ENCODE data around the gene TNFAIP1.
"Not testable (repeated sequence)": the region's sequence is repeated elsewhere in the genome, so short reads cannot be mapped to it uniquely, and the experiment has no call there.

Gene TNFAIP1

GRCh38 chr17:28335201-28335958 is at the start of gene TNFAIP1, which contains the start of gene IFT20:
Gene TNFAIP1 (plus strand): TSS chr17:28335761. CDS start chr17:28339522, 3,761 bp downstream.
Gene IFT20 (minus strand): TSS chr17:28335472. CDS start chr17:28331985, 3,487 bp downstream.
- DNase-seq, result peak; percentile 99

GRCh38 chr17:28285965-28286364 is 49.6 kb upstream of the TNFAIP1 start:
- DNase-seq, result no peak

- no peak for DNase-seq
These were observed 44.9 kb upstream of the TNFAIP1 start for GRCh38 chr17:28290703-28291102.

GRCh38 chr17:28291780-28292330 is 43.7 kb upstream of the TNFAIP1 start:
- no peak for DNase-seq

GRCh38 chr17:28292878-28293277 is 42.7 kb upstream of the TNFAIP1 start:
- DNase-seq, result not testable (repeated sequence)

- DNase-seq, result no peak
These were observed 41.6 kb upstream of the TNFAIP1 start for GRCh38 chr17:28293994-28294393.

GRCh38 chr17:28295677-28296578 is 39.6 kb upstream of the TNFAIP1 start:
- DNase-seq, result no peak

GRCh38 chr17:28298449-28298848 is 37.1 kb upstream of the TNFAIP1 start:
- DNase-seq, result no peak

- no peak for DNase-seq
These were observed 28.6 kb upstream of the TNFAIP1 start for GRCh38 chr17:28306954-28307401.

- no peak for DNase-seq
These were observed 21.7 kb upstream of the TNFAIP1 start for GRCh38 chr17:28313841-28314240.

- DNase-seq, result no peak
These were observed 19.5 kb upstream of the TNFAIP1 start for GRCh38 chr17:28315846-28316705.

GRCh38 chr17:28317099-28317965 is 18.2 kb upstream of the TNFAIP1 start:
- DNase-seq, result no peak

- DNase-seq, result peak; percentile 56
These were observed 17.4 kb upstream of the TNFAIP1 start for GRCh38 chr17:28317966-28318758.

GRCh38 chr17:28318759-28319597 is 16.6 kb upstream of the TNFAIP1 start, which contains the start of gene TMEM97:
Gene TMEM97 (plus strand): TSS chr17:28319200. CDS start chr17:28319240, 40 bp downstream.
- peak; percentile 98 for DNase-seq

GRCh38 chr17:28319598-28319935 is 16.0 kb upstream of the TNFAIP1 start:
- peak; percentile 54 for DNase-seq

GRCh38 chr17:28320215-28321061 is 15.1 kb upstream of the TNFAIP1 start:
- DNase-seq, result no peak

GRCh38 chr17:28324267-28324745 is 11.3 kb upstream of the TNFAIP1 start:
- no peak for DNase-seq

- no peak for DNase-seq
These were observed 10.8 kb upstream of the TNFAIP1 start for GRCh38 chr17:28324781-28325180.

Data from NCI-H1092 treated with DMSO at 0.1 percent for 48 hours (cell line).